B cell (primary cell): ENCODE data around the gene CASP12.

Experiments
- EZH2 ChIP-seq: IDR thresholded peaks from 2 replicates; pipeline ENCODE4 v1.6.1; 2012; ENCODE audit warnings: borderline replicate concordance, low read depth, mild to moderate bottlenecking, moderate library complexity, low read length; ENCODE audit not compliant: insufficient read depth, poor library complexity, severe bottlenecking
- TF ChIP-seq, protein P1 (sequence below): fragments of 200-600 bp; IDR thresholded peaks from one replicate; pipeline ENCODE4 v1.8.0; 2022; ENCODE audit warnings: antibody characterized with exemption, mild to moderate bottlenecking

- no peak for TF ChIP-seq EZH2
- TF ChIP-seq, protein P1, sequence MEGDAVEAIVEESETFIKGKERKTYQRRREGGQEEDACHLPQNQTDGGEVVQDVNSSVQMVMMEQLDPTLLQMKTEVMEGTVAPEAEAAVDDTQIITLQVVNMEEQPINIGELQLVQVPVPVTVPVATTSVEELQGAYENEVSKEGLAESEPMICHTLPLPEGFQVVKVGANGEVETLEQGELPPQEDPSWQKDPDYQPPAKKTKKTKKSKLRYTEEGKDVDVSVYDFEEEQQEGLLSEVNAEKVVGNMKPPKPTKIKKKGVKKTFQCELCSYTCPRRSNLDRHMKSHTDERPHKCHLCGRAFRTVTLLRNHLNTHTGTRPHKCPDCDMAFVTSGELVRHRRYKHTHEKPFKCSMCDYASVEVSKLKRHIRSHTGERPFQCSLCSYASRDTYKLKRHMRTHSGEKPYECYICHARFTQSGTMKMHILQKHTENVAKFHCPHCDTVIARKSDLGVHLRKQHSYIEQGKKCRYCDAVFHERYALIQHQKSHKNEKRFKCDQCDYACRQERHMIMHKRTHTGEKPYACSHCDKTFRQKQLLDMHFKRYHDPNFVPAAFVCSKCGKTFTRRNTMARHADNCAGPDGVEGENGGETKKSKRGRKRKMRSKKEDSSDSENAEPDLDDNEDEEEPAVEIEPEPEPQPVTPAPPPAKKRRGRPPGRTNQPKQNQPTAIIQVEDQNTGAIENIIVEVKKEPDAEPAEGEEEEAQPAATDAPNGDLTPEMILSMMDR: no peak
Measured at GRCh38 chr11:104883342-104883741, 14.9 kb downstream of the CASP12 start.
